ENCODE results near the gene DZIP1L.

DNA sequence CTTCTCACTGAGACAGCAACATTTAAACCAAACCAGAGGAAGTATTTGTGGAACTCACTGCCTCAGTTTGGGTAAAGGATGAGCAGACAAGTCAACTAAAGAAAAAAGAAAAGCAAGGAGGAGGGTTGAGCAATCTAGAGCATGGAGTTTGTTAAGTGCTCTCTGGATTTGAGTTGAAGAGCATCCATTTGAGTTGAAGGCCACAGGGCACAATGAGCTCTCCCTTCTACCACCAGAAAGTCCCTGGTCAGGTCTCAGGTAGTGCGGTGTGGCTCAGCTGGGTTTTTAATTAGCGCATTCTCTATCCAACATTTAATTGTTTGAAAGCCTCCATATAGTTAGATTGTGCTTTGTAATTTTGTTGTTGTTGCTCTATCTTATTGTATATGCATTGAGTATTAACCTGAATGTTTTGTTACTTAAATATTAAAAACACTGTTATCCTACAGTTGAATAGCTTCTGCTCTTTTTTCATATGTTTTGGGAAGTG lies 82.2 kb downstream of the DZIP1L start:
- TF ChIP-seq, protein P1, sequence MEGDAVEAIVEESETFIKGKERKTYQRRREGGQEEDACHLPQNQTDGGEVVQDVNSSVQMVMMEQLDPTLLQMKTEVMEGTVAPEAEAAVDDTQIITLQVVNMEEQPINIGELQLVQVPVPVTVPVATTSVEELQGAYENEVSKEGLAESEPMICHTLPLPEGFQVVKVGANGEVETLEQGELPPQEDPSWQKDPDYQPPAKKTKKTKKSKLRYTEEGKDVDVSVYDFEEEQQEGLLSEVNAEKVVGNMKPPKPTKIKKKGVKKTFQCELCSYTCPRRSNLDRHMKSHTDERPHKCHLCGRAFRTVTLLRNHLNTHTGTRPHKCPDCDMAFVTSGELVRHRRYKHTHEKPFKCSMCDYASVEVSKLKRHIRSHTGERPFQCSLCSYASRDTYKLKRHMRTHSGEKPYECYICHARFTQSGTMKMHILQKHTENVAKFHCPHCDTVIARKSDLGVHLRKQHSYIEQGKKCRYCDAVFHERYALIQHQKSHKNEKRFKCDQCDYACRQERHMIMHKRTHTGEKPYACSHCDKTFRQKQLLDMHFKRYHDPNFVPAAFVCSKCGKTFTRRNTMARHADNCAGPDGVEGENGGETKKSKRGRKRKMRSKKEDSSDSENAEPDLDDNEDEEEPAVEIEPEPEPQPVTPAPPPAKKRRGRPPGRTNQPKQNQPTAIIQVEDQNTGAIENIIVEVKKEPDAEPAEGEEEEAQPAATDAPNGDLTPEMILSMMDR (IDR thresholded peaks at IDR 0.05), result no peak
- TF ChIP-seq POLR2A (IDR thresholded peaks at IDR 0.05), result no peak

All from Peyer's patch (tissue), 4 donors.